NCI-H2107 (cell line): ENCODE results near the gene ATP7B.
A peak's percentile ranks its signal among the peaks of the same experiment; 100 is the strongest.
"Not testable (repeated sequence)": the region's sequence is repeated elsewhere in the genome, so short reads cannot be mapped to it uniquely, and the experiment has no call there.

ENCODE experiments used
- DNase-seq: peaks from one replicate; lab custom pipeline; 2025; lab: John Stamatoyannopoulos, UW

The ATP7B gene

GRCh38 chr13:52010890-52011631 is at the start of gene ATP7B:
TSS of gene ATP7B (minus strand) at chr13:52011450. CDS start at chr13:52011337, 113 bp downstream.
- DNase-seq, result no peak

- DNase-seq, result no peak
These were observed 42.2 kb upstream of the ATP7B start for GRCh38 chr13:52053460-52053859.

- no peak for DNase-seq
These were observed 40.1 kb upstream of the ATP7B start for GRCh38 chr13:52051400-52051799.

GRCh38 chr13:52048516-52048915 is 37.3 kb upstream of the ATP7B start:
- no peak for DNase-seq

- DNase-seq, result no peak
These were observed 36.2 kb upstream of the ATP7B start for GRCh38 chr13:52047463-52047862.

- no peak for DNase-seq
These were observed 32.4 kb upstream of the ATP7B start for GRCh38 chr13:52043675-52044074.

- DNase-seq, result no peak
These were observed 24.8 kb upstream of the ATP7B start for GRCh38 chr13:52036037-52036436.

GRCh38 chr13:52034616-52035226 is 23.5 kb upstream of the ATP7B start:
- DNase-seq, result no peak

GRCh38 chr13:52033039-52033438 is 21.8 kb upstream of the ATP7B start:
- DNase-seq, result no peak

- DNase-seq, result not testable (repeated sequence)
These were observed 19.2 kb upstream of the ATP7B start for GRCh38 chr13:52030401-52030800.

GRCh38 chr13:52029569-52029968 is 18.3 kb upstream of the ATP7B start:
- DNase-seq, result no peak

GRCh38 chr13:52027832-52028231 is 16.6 kb upstream of the ATP7B start:
- DNase-seq, result no peak

- no peak for DNase-seq
These were observed 15.0 kb upstream of the ATP7B start for GRCh38 chr13:52026246-52026626.

GRCh38 chr13:52025475-52026245 is 14.4 kb upstream of the ATP7B start:
- DNase-seq, result no peak

GRCh38 chr13:52024481-52024880 is 13.2 kb upstream of the ATP7B start, which contains the start of gene UTP14C:
TSS of gene UTP14C (plus strand) at chr13:52024691. CDS start at chr13:52028805, 4,114 bp downstream.
- DNase-seq, result no peak

GRCh38 chr13:52022356-52022755 is 11.1 kb upstream of the ATP7B start:
- DNase-seq, result no peak

GRCh38 chr13:52020191-52020590 is 8.9 kb upstream of the ATP7B start:
- no peak for DNase-seq

- DNase-seq, result no peak
These were observed 5.0 kb upstream of the ATP7B start for GRCh38 chr13:52016296-52016695.

- no peak for DNase-seq
These were observed 1.2 kb upstream of the ATP7B start for GRCh38 chr13:52012512-52012836.

- peak; percentile 93 for DNase-seq
These were observed 622 bp upstream of the ATP7B start, which contains the start of gene ALG11 for GRCh38 chr13:52011632-52012511. TSS of gene ALG11 (plus strand) at chr13:52012398. CDS start at chr13:52012419, 21 bp downstream.

GRCh38 chr13:52009946-52010345 is 1.3 kb downstream of the ATP7B start:
- no peak for DNase-seq
